A204.1 (cell line): ENCODE measurements around the gene SEMA5B.

Source experiments
- FAIRE-seq: peaks from 2 replicates; lab custom pipeline; 2012; peaks lifted over from hg19 to GRCh38; lab: Jason Lieb, UNC

Gene SEMA5B

GRCh38 chr3:122942937-122943827 is 84.4 kb downstream of the SEMA5B start:
- FAIRE-seq, result no peak

GRCh38 chr3:122942239-122942638 is 85.3 kb downstream of the SEMA5B start:
- no peak for FAIRE-seq

- FAIRE-seq, result no peak
These were observed 86.0 kb downstream of the SEMA5B start for GRCh38 chr3:122941228-122942206.

- FAIRE-seq, result no peak
These were observed 86.9 kb downstream of the SEMA5B start for GRCh38 chr3:122940628-122941086.

- no peak for FAIRE-seq
These were observed 88.7 kb downstream of the SEMA5B start for GRCh38 chr3:122938783-122939425.

- FAIRE-seq, result no peak
These were observed 89.8 kb downstream of the SEMA5B start for GRCh38 chr3:122937745-122938144.

GRCh38 chr3:122936986-122937385 is 90.6 kb downstream of the SEMA5B start:
- no peak for FAIRE-seq

- FAIRE-seq, result no peak
These were observed 91.2 kb downstream of the SEMA5B start for GRCh38 chr3:122936335-122936734.

GRCh38 chr3:122934251-122934650 is 93.3 kb downstream of the SEMA5B start:
- FAIRE-seq, result no peak

- no peak for FAIRE-seq
These were observed 95.2 kb downstream of the SEMA5B start for GRCh38 chr3:122932251-122932967.

- FAIRE-seq, result no peak
These were observed 95.9 kb downstream of the SEMA5B start for GRCh38 chr3:122931636-122932035.

GRCh38 chr3:122930063-122930997 is 97.2 kb downstream of the SEMA5B start:
- no peak for FAIRE-seq

GRCh38 chr3:122929188-122930062 is 98.1 kb downstream of the SEMA5B start:
- FAIRE-seq, result no peak

- FAIRE-seq, result no peak
These were observed 99.0 kb downstream of the SEMA5B start for GRCh38 chr3:122928396-122929187.

- FAIRE-seq, result no peak
These were observed 99.8 kb downstream of the SEMA5B start for GRCh38 chr3:122927726-122928125.

- no peak for FAIRE-seq
These were observed 100.8 kb downstream of the SEMA5B start for GRCh38 chr3:122926811-122927210.

GRCh38 chr3:122926322-122926721 is 101.2 kb downstream of the SEMA5B start:
- FAIRE-seq, result no peak

- no peak for FAIRE-seq
These were observed 101.8 kb downstream of the SEMA5B start for GRCh38 chr3:122925756-122926155.

GRCh38 chr3:122924056-122924455 is 103.5 kb downstream of the SEMA5B start:
- FAIRE-seq, result no peak
